MM.1S (cell line): ENCODE measurements around the gene P4HA3.

Source experiments
- DNase-seq: peaks from one replicate; pipeline ENCODE4 v3.0.0-alpha.2; 2015
- H2AFZ ChIP-seq: fragments of 300-600 bp; sonication (generic); 2 replicates; pipeline ENCODE4 v1.6.0; 2016; ENCODE audit warnings: antibody characterized with exemption, low read length
- H3F3A ChIP-seq: fragments of 300-600 bp; sonication (generic); 2 replicates; pipeline ENCODE4 v1.6.1; 2016; ENCODE audit warnings: mild to moderate bottlenecking, antibody characterized with exemption, low read length, moderate library complexity, mixed read lengths; ENCODE audit not compliant: insufficient read depth
- H3K27ac ChIP-seq: fragments of 300-600 bp; sonication (generic); 2 replicates; pipeline ENCODE4 v1.5.1; 2016; ENCODE audit warnings: mild to moderate bottlenecking, low read length
- H3K27me3 ChIP-seq: fragments of 300-600 bp; sonication (generic); replicated peaks from 2 replicates; pipeline ENCODE4 v1.6.0; 2016; ENCODE audit warnings: low read length; ENCODE audit not compliant: insufficient read depth
- H3K36me3 ChIP-seq: fragments of 300-600 bp; sonication (generic); replicated peaks from 2 replicates; pipeline ENCODE4 v1.6.1; 2016; ENCODE audit warnings: mild to moderate bottlenecking, low read length, mixed read lengths; ENCODE audit not compliant: insufficient read depth
- H3K4me1 ChIP-seq: fragments of 300-600 bp; sonication (generic); 2 replicates; pipeline ENCODE4 v1.6.1; 2016; ENCODE audit warnings: low read length, mixed read lengths
- H3K4me2 ChIP-seq: fragments of 300-600 bp; sonication (generic); 2 replicates; pipeline ENCODE4 v1.6.0; 2016; ENCODE audit warnings: low read depth, low read length
- H3K4me3 ChIP-seq: fragments of 300-600 bp; sonication (generic); 2 replicates; pipeline ENCODE4 v1.5.1; 2016; ENCODE audit warnings: low read length, mixed read lengths
- H3K79me2 ChIP-seq: fragments of 300-600 bp; sonication (generic); 2 replicates; pipeline ENCODE4 v1.6.1; 2016; ENCODE audit warnings: mixed run types, low read length, mixed read lengths
- H3K9ac ChIP-seq: fragments of 300-600 bp; sonication (generic); 2 replicates; pipeline ENCODE4 v1.6.1; 2016; ENCODE audit warnings: low read length, mixed read lengths
- H3K9me2 ChIP-seq: fragments of 300-600 bp; sonication (generic); replicated peaks from 2 replicates; pipeline ENCODE4 v1.6.1; 2016; ENCODE audit warnings: mild to moderate bottlenecking, low read length, mixed read lengths; ENCODE audit not compliant: insufficient read depth
- H3K9me3 ChIP-seq: fragments of 300-600 bp; sonication (generic); replicated peaks from 2 replicates; pipeline ENCODE4 v1.6.1; 2016; ENCODE audit warnings: mild to moderate bottlenecking, low read length, mixed read lengths; ENCODE audit not compliant: insufficient read depth
- H4K20me1 ChIP-seq: fragments of 300-600 bp; sonication (generic); 2 replicates; pipeline ENCODE4 v1.6.1; 2016; ENCODE audit warnings: mild to moderate bottlenecking, low read length, moderate library complexity, mixed read lengths; ENCODE audit not compliant: insufficient read depth
- EZH2 ChIP-seq: fragments of 300-600 bp; sonication (generic); optimal IDR thresholded peaks from 2 replicates; pipeline ENCODE3; 2017; ENCODE audit warnings: low read depth, mild to moderate bottlenecking, antibody characterized with exemption, low read length, mixed read lengths
- EZH2phosphoT487 ChIP-seq: fragments of 300-600 bp; sonication (generic); IDR thresholded peaks from 2 replicates; pipeline ENCODE4 v1.6.1; 2018; ENCODE audit warnings: antibody characterized with exemption, low read length
- TF ChIP-seq, protein P1 (sequence below): fragments of 300-600 bp; sonication (generic); IDR thresholded peaks from 2 replicates; pipeline ENCODE4 v1.5.1; 2016; ENCODE audit warnings: antibody characterized with exemption, low read length, mixed read lengths

P4HA3 gene

DNA sequence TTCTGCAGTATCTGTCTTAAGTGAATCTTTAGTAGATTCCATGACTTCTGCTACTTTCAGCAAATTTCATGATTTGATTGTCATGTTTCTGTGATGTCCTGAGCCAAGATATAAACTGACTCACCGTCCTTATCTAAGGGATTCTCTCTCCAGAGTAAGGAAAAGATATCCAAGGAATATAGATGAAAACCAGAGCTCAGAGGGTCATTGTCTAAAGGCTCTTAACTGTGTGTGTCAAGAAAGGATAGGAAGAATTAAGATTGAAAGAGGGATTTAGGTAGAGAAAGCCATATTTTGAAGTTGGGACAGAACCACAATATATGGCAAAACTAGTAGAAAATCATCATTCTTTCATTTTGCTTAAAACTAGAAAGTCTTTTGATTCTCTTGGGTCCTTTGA, 89.6 kb downstream of the P4HA3 start:
- no peaks in the 10 kb centered on the region for H3K4me1 ChIP-seq
- no peaks in the 10 kb centered on the region for H3K36me3 ChIP-seq
- no peak overlapping the region for H3K27ac ChIP-seq
- H3K79me2 ChIP-seq: no peaks in the 10 kb centered on the region
- H3K4me3 ChIP-seq: no peak overlapping the region
- H3F3A ChIP-seq: no peaks in the 10 kb centered on the region
- TF ChIP-seq, protein P1, sequence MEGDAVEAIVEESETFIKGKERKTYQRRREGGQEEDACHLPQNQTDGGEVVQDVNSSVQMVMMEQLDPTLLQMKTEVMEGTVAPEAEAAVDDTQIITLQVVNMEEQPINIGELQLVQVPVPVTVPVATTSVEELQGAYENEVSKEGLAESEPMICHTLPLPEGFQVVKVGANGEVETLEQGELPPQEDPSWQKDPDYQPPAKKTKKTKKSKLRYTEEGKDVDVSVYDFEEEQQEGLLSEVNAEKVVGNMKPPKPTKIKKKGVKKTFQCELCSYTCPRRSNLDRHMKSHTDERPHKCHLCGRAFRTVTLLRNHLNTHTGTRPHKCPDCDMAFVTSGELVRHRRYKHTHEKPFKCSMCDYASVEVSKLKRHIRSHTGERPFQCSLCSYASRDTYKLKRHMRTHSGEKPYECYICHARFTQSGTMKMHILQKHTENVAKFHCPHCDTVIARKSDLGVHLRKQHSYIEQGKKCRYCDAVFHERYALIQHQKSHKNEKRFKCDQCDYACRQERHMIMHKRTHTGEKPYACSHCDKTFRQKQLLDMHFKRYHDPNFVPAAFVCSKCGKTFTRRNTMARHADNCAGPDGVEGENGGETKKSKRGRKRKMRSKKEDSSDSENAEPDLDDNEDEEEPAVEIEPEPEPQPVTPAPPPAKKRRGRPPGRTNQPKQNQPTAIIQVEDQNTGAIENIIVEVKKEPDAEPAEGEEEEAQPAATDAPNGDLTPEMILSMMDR: no peak
- TF ChIP-seq EZH2 (no peak), EZH2phosphoT487 (no peak)
- H3K9ac ChIP-seq: no peak overlapping the region
- no peaks in the 10 kb centered on the region for H3K9me2 ChIP-seq
- H3K27me3 ChIP-seq: no peaks in the 10 kb centered on the region
- H4K20me1 ChIP-seq: no peaks in the 10 kb centered on the region
- H3K9me3 ChIP-seq: no peaks in the 10 kb centered on the region
- no peak overlapping the region for H3K4me2 ChIP-seq
- H2AFZ ChIP-seq: no peak overlapping the region
- DNase-seq: no peak

DNA sequence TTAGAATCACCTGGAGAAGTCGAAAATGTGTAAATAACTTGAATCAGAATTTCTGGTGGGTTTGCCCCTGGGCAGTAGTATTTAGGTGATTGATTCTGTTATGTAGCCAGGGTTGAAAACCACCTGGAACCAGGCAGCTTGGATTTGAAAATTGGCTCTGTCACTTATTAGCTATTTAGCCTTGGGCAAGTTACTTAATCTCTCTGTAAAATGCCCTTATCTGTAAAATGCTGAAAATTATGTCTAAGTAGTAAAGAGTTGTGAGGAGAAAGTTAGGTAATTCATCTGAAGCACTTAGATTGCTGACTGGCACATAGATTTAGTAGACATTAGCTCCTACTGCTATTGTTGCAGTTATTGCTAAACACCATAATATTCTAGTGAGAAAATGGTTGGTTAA, 91.1 kb downstream of the P4HA3 start:
- H2AFZ ChIP-seq: no peak overlapping the region
- no peaks in the 10 kb centered on the region for H3K79me2 ChIP-seq
- TF ChIP-seq EZH2phosphoT487 (no peak), EZH2 (no peak)
- TF ChIP-seq, protein P1: no peak
- no peaks in the 10 kb centered on the region for H4K20me1 ChIP-seq
- no peak overlapping the region for H3K9ac ChIP-seq
- H3K9me2 ChIP-seq: no peaks in the 10 kb centered on the region
- no peaks in the 10 kb centered on the region for H3K27me3 ChIP-seq
- H3F3A ChIP-seq: no peaks in the 10 kb centered on the region
- H3K36me3 ChIP-seq: no peaks in the 10 kb centered on the region
- no peaks in the 10 kb centered on the region for H3K9me3 ChIP-seq
- no peak for DNase-seq
- H3K4me3 ChIP-seq: no peak overlapping the region
- no peaks in the 10 kb centered on the region for H3K4me1 ChIP-seq
- H3K27ac ChIP-seq: no peak overlapping the region
- no peak overlapping the region for H3K4me2 ChIP-seq
